Ascending aorta (tissue), 2 donors: ENCODE data around the gene CGB5. TPM values are rescaled to one million over a fixed set of nuclear protein-coding genes. Genes with fewer than 3 reads are reported as not detected.
A peak's percentile ranks its signal among the peaks of the same experiment; 100 is the strongest.
"Not testable (repeated sequence)": the region's sequence is repeated elsewhere in the genome, so short reads cannot be mapped to it uniquely, and the experiment has no call there.

Experiments
- DNase-seq, 2 donors: peaks; one replicate each; pipeline ENCODE4 v3.0.0-alpha.2; 2019; ENCODE audit warnings: low spot score in 2 of 2
- H3K27ac ChIP-seq, 2 donors: fragments of 200-600 bp; sonication (generic); one replicate each; pipeline ENCODE4 v1.5.1; 2016 to 2017; ENCODE audit warnings: mild to moderate bottlenecking in 1 of 2
- H3K27me3 ChIP-seq: fragments of 200-600 bp; sonication (generic); one replicate; pipeline ENCODE4 v1.5.1; 2017
- H3K36me3 ChIP-seq, 2 donors: fragments of 200-600 bp; sonication (generic); one replicate each; pipeline ENCODE4 v1.5.1; 2016
- H3K4me1 ChIP-seq, 2 donors: fragments of 200-600 bp; sonication (generic); one replicate each; pipeline ENCODE4 v1.5.1; 2016 to 2017; ENCODE audit warnings: mild to moderate bottlenecking in 1 of 2
- H3K4me3 ChIP-seq, 2 donors: fragments of 200-600 bp; sonication (generic); one replicate each; pipeline ENCODE4 v1.5.1; 2016 to 2017; ENCODE audit warnings: mild to moderate bottlenecking in 1 of 2
- H3K9me3 ChIP-seq, 2 donors: fragments of 200-600 bp; sonication (generic); one replicate each; pipeline ENCODE4 v1.5.1; 2016
- CTCF ChIP-seq, 3 experiments: fragments of 200-600 bp in 2 of 3; fragments of 450-650 bp in 1 of 3; sonication (generic) in 2 of 3; IDR thresholded peaks; one replicate each; pipeline ENCODE4 v1.5.1; 2016 to 2019; ENCODE audit warnings: antibody characterized with exemption in 3 of 3, mild to moderate bottlenecking in 1 of 3, moderate library complexity in 1 of 3
- intact Hi-C: fragments of 100-400 bp; cut with DNase I; formaldehyde crosslinking; loops from one replicate; pipeline ENCODE4 v1.15.1; 2023
- total RNA-seq: library from RNA; depleted of rRNA; stranded (reverse); fragments of >200 nt; gene quantifications from one replicate; pipeline ENCODE4 v1.1.0, GENCODE V29; 2016

The CGB5 gene
- total RNA-seq, 1 donor from 2014 or later: not detected

DNA sequence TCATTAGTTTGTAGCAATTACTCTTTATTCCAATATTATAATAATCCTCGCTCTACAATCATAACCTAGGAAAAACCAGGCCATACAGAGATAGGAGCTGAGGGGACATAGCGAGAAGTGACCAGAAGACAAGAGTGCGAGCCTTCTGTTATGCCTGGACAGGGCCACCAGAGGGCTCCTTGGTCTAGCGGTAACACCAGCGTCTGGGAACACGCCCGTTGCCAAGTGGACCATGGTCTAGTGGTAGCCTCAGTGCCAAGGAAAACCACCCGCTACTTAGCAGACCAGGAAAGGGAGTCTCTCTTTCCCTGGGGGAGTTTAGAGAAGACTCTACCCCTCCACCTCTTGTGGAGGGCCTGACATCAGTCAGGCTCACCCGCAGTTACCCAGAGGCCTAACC is 31.2 kb downstream of the CGB5 start:
- not testable (repeated sequence) for H3K4me3 ChIP-seq, H3K9me3 ChIP-seq, H3K27ac ChIP-seq, H3K4me1 ChIP-seq, H3K36me3 ChIP-seq
- peaks cover 14% of the 10 kb centered on the region for H3K27me3 ChIP-seq
- peak; percentile 75 to 78 (median 75) for TF ChIP-seq CTCF (IDR thresholded peaks at IDR 0.05)
- DNase-seq: peak; percentile 16 to 81
- intact Hi-C loops: loop anchor here (1.0 kb wide), 1 partner anchor 133 kb away; no protein-coding TSS in a partner anchor

DNA sequence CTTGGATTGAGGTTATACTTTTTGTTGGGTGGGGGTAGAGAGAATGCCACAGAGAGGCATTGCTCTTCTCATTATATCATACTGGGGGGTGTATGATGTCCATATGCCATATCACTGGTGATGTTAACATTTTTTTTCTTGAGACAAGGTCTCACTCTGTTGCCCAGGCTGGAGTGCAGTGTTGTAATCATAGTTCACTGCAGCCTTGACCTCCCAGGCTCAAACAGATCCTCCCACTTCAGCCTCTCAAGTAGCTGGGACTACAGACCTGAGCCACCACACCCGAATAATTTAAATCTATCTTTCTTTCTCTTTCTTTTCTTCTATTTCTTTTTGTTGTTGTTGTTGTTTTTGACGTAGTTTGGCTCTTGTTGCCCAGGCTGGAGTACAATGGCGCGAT is 36.7 kb downstream of the CGB5 start:
- no peak for DNase-seq
- H3K4me1 ChIP-seq: no peaks in the 10 kb centered on the region
- intact Hi-C loops: no loop called here
- no peaks in the 10 kb centered on the region for H3K36me3 ChIP-seq
- TF ChIP-seq CTCF (IDR thresholded peaks at IDR 0.05): no peak
- no peak overlapping the region for H3K27ac ChIP-seq
- no peaks in the 10 kb centered on the region for H3K9me3 ChIP-seq
- no peaks in the 10 kb centered on the region for H3K27me3 ChIP-seq
- no peak overlapping the region for H3K4me3 ChIP-seq

GRCh38 chr19:49081273-49081672 is 37.6 kb downstream of the CGB5 start:
- Histone ChIP-seq H3K4me1 (peaks cover 2 to 4% of the 10 kb centered on the region in 2 donors), H3K9me3 (no peaks in the 10 kb centered on the region), H3K27me3 (no peaks in the 10 kb centered on the region), H3K27ac (no peak overlapping the region), H3K4me3 (no peak overlapping the region), H3K36me3 (no peaks in the 10 kb centered on the region)
- TF ChIP-seq CTCF (IDR thresholded peaks at IDR 0.05): no peak
- no peak for DNase-seq
- intact Hi-C loops: no loop called here

- Histone ChIP-seq H3K27ac (peak overlapping the region; percentile 62 to 83), H3K27me3 (no peaks in the 10 kb centered on the region), H3K36me3 (peaks cover 3 to 17% of the 10 kb centered on the region in 2 donors), H3K4me1 (peaks cover 9 to 16% of the 10 kb centered on the region in 2 donors), H3K4me3 (peak overlapping the region; percentile 78 to 84), H3K9me3 (no peaks in the 10 kb centered on the region)
- no peak for TF ChIP-seq CTCF (IDR thresholded peaks at IDR 0.05)
- intact Hi-C loops: loop anchor here (1.0 kb wide), 1 partner anchor 91 kb away; the partner anchor contains the start of genes GYS1 and RUVBL2
- DNase-seq: no peak
Observed at GRCh38 chr19:49084206-49085019, 40.8 kb downstream of the CGB5 start.

- DNase-seq: peak; percentile 97 to 100
- no peaks in the 10 kb centered on the region for H3K9me3 ChIP-seq
- H3K36me3 ChIP-seq: peaks cover 9 to 23% of the 10 kb centered on the region in 2 donors
- no peak for TF ChIP-seq CTCF (IDR thresholded peaks at IDR 0.05)
- peak within 1 kb of the TSS; percentile 81 to 83 for H3K27ac ChIP-seq
- peak within 1 kb of the TSS; percentile 78 to 84 for H3K4me3 ChIP-seq
- peaks cover 9 to 16% of the 10 kb centered on the region in 2 donors for H3K4me1 ChIP-seq
- intact Hi-C loops: loop anchor here (1.0 kb wide), 1 partner anchor 92 kb away; the partner anchor contains the start of genes GYS1 and RUVBL2
- H3K27me3 ChIP-seq: no peaks in the 10 kb centered on the region
Observed at GRCh38 chr19:49085020-49085867, 41.6 kb downstream of the CGB5 start, which contains the start of gene SNRNP70. Gene SNRNP70 (plus strand): TSS chr19:49085451. CDS start chr19:49086415, 964 bp downstream.
